Measurements from ENCODE around the gene DCUN1D4. TPM values are rescaled to one million over a fixed set of nuclear protein-coding genes. Genes with fewer than 3 reads are reported as not detected.

DCUN1D4 gene
- total RNA-seq = 19.7 and 26.1 TPM in 2 replicates

GRCh38 chr4:51842554-51843308 lies at the start of gene DCUN1D4:
TSS of gene DCUN1D4 (plus strand) at chr4:51843153. CDS start at chr4:51843243, 90 bp downstream.
- Histone ChIP-seq H3K27me3 (ENCODE audit: control insufficient read depth, insufficient read depth, low read length) (no peaks in the 10 kb centered on the region), H3K36me3 (ENCODE audit: control insufficient read depth, insufficient read depth, low read length) (no peaks in the 10 kb centered on the region), H3K4me3 (ENCODE audit: low read depth, low read length) (peak within 1 kb of the TSS; percentile 90)
- peak; percentile 36 for TF ChIP-seq CTCF (IDR thresholded peaks at IDR 0.05; ENCODE audit: insufficient read depth, low read length, poor library complexity, severe bottlenecking)
- peak; percentile 97 for DNase-seq (ENCODE audit: low read depth)

GRCh38 chr4:51820443-51821234 lies 22.3 kb upstream of the DCUN1D4 start:
- no peak overlapping the region for H3K4me3 ChIP-seq (ENCODE audit: low read depth, low read length)
- DNase-seq (ENCODE audit: low read depth) = no peak

GRCh38 chr4:51825341-51825740 lies 17.6 kb upstream of the DCUN1D4 start:
- H3K4me3 ChIP-seq (ENCODE audit: low read depth, low read length) = no peak overlapping the region
- peak; percentile 44 for DNase-seq (ENCODE audit: low read depth)
- H3K27me3 ChIP-seq (ENCODE audit: control insufficient read depth, insufficient read depth, low read length) = no peaks in the 10 kb centered on the region
- no peak for TF ChIP-seq CTCF (IDR thresholded peaks at IDR 0.05; ENCODE audit: insufficient read depth, low read length, poor library complexity, severe bottlenecking)
- H3K36me3 ChIP-seq (ENCODE audit: control insufficient read depth, insufficient read depth, low read length) = no peaks in the 10 kb centered on the region

More at GRCh38 chr4:51820443-51821234, 22.3 kb upstream of the DCUN1D4 start:
- Histone ChIP-seq H3K27me3 (ENCODE audit: control insufficient read depth, insufficient read depth, low read length) (no peaks in the 10 kb centered on the region), H3K36me3 (ENCODE audit: control insufficient read depth, insufficient read depth, low read length) (no peaks in the 10 kb centered on the region)
- no peak for TF ChIP-seq CTCF (IDR thresholded peaks at IDR 0.05; ENCODE audit: insufficient read depth, low read length, poor library complexity, severe bottlenecking)

- Histone ChIP-seq H3K36me3 (ENCODE audit: control insufficient read depth, insufficient read depth, low read length) (no peaks in the 10 kb centered on the region), H3K27me3 (ENCODE audit: control insufficient read depth, insufficient read depth, low read length) (no peaks in the 10 kb centered on the region), H3K4me3 (ENCODE audit: low read depth, low read length) (no peak overlapping the region)
- no peak for DNase-seq (ENCODE audit: low read depth)
- no peak for TF ChIP-seq CTCF (IDR thresholded peaks at IDR 0.05; ENCODE audit: insufficient read depth, low read length, poor library complexity, severe bottlenecking)
Observed at GRCh38 chr4:51830156-51830720, 12.7 kb upstream of the DCUN1D4 start.

GRCh38 chr4:51831133-51831532 lies 11.8 kb upstream of the DCUN1D4 start:
- TF ChIP-seq CTCF (IDR thresholded peaks at IDR 0.05; ENCODE audit: insufficient read depth, low read length, poor library complexity, severe bottlenecking) = peak; percentile 75
- Histone ChIP-seq H3K27me3 (ENCODE audit: control insufficient read depth, insufficient read depth, low read length) (no peaks in the 10 kb centered on the region), H3K36me3 (ENCODE audit: control insufficient read depth, insufficient read depth, low read length) (no peaks in the 10 kb centered on the region), H3K4me3 (ENCODE audit: low read depth, low read length) (no peak overlapping the region)
- DNase-seq (ENCODE audit: low read depth) = no peak
